Activated T-cell treated with anti-CD3 and anti-CD28 coated beads, Interleukin-2, amount 50 U/mL, for 24 hours (primary cell): Measurements from ENCODE around the gene INPP5D.

Experiments
- DNase-seq: peaks from one replicate; pipeline ENCODE4 v3.0.0-alpha.2; 2020
- H3K27ac Mint-ChIP-seq: 2 replicates; pipeline ENCODE4 v1.8.0; 2020; ENCODE audit warnings: mild to moderate bottlenecking, mixed read lengths
- H3K27me3 Mint-ChIP-seq: 2 replicates; pipeline ENCODE4 v1.8.0; 2020; ENCODE audit warnings: mixed read lengths
- H3K36me3 Mint-ChIP-seq: 2 replicates; pipeline ENCODE4 v1.8.0; 2020; ENCODE audit warnings: low read depth, mixed read lengths
- H3K4me1 Mint-ChIP-seq: 2 replicates; pipeline ENCODE4 v1.8.0; 2020; ENCODE audit warnings: low read depth, mixed read lengths
- H3K4me3 Mint-ChIP-seq: 2 replicates; pipeline ENCODE4 v1.8.0; 2020; ENCODE audit warnings: mild to moderate bottlenecking, moderate library complexity, mixed read lengths
- H3K9me3 Mint-ChIP-seq: 2 replicates; pipeline ENCODE4 v1.8.0; 2020; ENCODE audit warnings: mixed read lengths

Gene INPP5D

DNA sequence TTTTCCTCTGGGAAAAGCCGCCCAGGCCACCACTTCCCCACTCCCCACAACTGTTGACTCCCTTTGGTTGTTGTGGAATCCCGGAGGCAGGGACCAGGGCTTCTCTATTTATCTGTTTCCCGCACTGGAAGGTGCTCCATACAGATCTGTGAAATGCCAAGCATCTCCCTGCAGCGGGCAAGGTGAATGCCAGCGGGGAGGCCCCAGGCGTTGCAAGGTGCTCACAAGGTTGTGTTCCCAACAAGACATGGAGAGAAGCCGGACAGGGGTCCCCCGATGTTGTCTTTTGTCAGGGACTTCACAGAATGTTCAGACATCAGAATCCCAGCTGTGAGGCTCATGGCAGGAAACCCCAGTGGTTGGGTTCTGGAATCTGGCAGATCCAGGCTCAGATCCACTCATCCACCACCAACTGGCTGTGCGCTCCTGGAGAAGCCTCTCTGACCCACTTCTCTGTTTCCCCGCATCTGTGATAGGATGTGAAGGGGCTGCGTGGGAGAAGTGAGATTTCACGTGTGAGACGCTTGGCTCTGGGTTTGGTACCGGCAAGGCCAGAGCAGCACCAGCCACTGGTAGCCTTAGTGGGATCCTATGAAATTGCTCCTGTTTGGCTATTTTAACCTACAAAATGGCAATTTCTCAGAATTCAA is 36.3 kb upstream of the INPP5D start:
- no peaks in the 10 kb centered on the region for H3K27me3 Mint-ChIP-seq
- no peak overlapping the region for H3K27ac Mint-ChIP-seq
- no peak for DNase-seq

DNA sequence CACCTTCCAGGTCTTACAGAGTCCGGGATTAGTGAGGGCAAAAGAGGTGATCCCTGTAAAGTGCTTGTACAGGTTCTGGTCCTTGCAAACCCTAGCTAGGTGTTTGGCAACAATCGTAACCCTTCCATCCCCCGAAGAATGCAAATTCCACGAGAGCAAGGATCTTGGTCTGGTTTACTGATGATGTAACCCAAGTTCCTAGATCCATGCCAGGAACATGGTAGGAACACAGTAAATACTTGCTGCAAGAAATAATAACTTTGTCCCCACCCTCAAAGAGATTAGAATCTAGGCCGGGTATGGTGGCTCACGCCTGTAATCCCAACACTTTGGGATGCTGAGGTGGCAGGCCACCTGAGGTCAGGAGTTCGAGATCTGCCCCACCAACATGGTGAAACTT is 34.4 kb upstream of the INPP5D start:
- no peaks in the 10 kb centered on the region for H3K27me3 Mint-ChIP-seq
- no peak overlapping the region for H3K27ac Mint-ChIP-seq
- no peaks in the 10 kb centered on the region for H3K36me3 Mint-ChIP-seq

More for the DNA sequence above, 36.3 kb upstream of the INPP5D start:
- Mint-ChIP-seq H3K9me3 (no peaks in the 10 kb centered on the region), H3K36me3 (no peaks in the 10 kb centered on the region), H3K4me1 (no peaks in the 10 kb centered on the region), H3K4me3 (no peak overlapping the region)

DNA sequence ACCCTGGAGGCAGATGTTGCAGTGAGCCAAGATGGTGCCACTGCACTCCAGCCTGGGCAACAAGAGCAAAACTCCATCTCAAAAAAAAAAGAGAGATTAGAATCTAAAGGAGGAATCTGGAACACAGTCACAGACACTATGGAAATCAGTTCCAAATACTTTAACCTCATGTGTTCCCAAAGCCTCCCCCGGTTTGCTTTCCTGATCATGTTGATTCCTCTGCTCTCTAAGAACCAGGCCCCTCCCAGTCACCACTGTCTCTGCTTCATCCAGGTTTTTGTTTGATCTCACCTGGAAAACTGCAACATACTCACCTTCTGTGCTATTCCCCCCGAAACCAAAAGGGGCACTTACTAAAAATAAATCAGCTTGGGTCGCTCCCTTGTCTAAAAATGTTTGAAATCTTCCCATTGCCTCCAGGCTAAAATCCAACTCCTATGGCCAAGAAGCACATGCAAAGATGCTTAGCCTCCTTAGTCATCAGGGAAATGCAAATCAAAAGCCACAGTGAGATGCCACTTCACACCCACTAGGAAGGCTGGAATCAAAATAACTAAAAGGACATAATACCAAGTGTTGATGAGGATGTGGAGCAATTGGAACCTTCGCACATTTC is 33.8 kb upstream of the INPP5D start:
- H3K27me3 Mint-ChIP-seq, result no peaks in the 10 kb centered on the region
- no peaks in the 10 kb centered on the region for H3K9me3 Mint-ChIP-seq
- H3K36me3 Mint-ChIP-seq, result no peaks in the 10 kb centered on the region
- DNase-seq, result no peak
- no peak overlapping the region for H3K4me3 Mint-ChIP-seq
- no peaks in the 10 kb centered on the region for H3K4me1 Mint-ChIP-seq
- no peak overlapping the region for H3K27ac Mint-ChIP-seq

More for the DNA sequence above, 34.4 kb upstream of the INPP5D start:
- no peaks in the 10 kb centered on the region for H3K4me1 Mint-ChIP-seq
- no peak for DNase-seq
- no peak overlapping the region for H3K4me3 Mint-ChIP-seq
- no peaks in the 10 kb centered on the region for H3K9me3 Mint-ChIP-seq

DNA sequence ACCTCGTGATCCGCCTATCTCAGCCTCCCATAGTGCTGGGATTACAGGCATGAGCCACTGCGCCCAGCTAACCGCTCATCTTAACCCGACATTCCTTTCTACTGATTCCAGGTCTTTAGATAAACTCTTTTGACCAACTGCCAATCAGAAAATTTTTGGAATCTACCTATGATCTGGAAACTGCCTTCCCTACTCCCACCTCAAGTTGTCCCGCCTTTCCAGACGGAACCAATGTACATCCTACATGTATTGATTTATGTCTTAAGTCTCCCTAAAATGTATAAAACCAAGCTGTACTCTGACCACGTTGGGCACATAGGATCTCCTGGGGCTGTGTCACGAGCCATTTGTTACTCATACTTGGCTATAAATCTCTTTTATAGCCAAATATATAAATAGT is 30.8 kb upstream of the INPP5D start:
- no peaks in the 10 kb centered on the region for H3K27me3 Mint-ChIP-seq
- peaks cover 8% of the 10 kb centered on the region for H3K4me1 Mint-ChIP-seq
- no peak for DNase-seq
- H3K27ac Mint-ChIP-seq, result no peak overlapping the region
- no peaks in the 10 kb centered on the region for H3K36me3 Mint-ChIP-seq
- H3K4me3 Mint-ChIP-seq, result no peak overlapping the region
- no peaks in the 10 kb centered on the region for H3K9me3 Mint-ChIP-seq

DNA sequence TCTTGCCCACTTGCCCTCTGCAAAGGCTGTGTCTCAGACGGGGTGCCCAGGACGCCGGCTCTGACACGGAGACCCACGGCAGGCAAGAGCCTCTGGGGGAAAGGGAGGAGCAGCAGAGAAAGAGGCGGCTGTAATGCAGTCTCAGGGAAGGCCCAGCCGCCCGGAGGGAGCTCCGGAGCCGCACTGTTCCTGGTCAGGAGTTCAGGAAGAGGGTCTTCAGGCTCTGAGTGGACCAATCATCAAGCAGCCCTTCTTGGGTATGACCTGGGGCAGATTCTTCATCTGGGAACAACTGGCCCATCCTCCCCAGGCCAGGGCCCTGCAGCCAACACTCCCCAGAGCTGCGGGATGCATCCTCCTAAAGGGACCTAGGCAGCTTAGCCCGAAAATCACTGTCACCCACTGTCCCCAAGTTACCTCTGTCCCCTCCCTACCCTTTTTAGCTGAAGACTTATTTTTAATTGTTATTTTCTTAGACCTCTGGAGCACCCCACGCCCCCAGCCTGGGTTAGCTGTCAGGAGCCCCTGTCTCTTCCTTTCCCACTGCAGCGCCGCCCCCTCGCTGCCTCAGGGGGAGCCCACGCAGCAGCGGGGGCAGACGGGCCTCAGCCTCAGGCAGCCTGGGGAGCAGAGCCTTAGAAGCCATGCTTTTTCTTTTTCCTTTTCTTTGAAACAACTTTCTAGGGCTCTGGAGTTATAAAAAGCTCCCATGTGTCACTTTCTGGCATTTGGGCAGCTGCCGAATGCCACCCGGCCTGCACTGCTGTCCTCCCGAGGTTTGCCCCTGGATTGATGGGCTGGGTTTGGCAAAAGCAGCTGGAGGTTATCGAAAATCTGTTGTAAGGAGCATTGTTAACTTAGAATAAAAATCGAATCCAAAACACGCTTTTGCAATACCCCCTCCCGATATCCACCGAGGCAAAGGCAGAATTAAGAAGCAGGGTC is 28.3 kb upstream of the INPP5D start:
- H3K27me3 Mint-ChIP-seq, result no peaks in the 10 kb centered on the region
- H3K4me1 Mint-ChIP-seq, result peaks cover 8% of the 10 kb centered on the region
- H3K4me3 Mint-ChIP-seq, result no peak overlapping the region
- DNase-seq, result no peak
- no peak overlapping the region for H3K27ac Mint-ChIP-seq
- no peaks in the 10 kb centered on the region for H3K9me3 Mint-ChIP-seq
- no peaks in the 10 kb centered on the region for H3K36me3 Mint-ChIP-seq

DNA sequence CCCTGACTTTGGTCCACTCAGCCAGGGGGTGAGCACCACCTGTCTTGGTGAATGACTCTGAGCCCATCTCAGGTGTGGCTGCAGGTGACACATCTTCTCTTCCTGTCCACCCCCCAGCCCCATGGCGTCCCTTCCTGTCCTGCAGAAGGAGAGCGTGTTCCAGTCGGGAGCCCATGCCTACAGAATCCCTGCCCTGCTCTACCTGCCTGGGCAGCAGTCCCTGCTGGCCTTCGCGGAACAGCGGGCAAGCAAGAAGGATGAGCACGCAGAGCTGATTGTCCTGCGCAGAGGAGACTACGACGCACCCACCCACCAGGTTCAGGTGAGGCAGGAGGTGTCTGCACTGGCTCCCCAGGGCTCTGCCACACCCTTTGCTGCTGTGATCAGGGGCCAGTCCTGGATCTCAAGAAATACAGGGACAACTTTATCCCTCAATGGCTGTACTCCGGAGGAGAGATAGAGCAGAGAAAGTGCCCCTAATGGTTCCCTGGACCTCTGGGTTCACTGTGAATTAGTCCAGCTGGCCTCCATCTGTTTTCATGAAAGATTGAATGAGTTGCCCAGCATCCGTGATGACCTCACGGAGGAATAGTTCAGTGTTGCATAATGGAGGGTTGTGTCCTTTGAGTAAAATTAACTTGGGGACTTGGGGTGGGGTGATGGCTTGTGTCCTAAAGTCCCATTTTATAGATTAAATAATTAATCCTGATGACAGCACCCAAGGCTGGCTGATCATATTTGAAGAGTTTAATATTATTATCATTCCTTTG is 27.4 kb upstream of the INPP5D start, which contains the start of gene NEU2:
TSS of gene NEU2 (plus strand) at position 122 of the 770 bp plus-strand sequence. CDS start at position 122, 0 bp downstream.
- Mint-ChIP-seq H3K36me3 (no peaks in the 10 kb centered on the region), H3K4me1 (peaks cover 8% of the 10 kb centered on the region), H3K9me3 (no peaks in the 10 kb centered on the region), H3K27me3 (no peaks in the 10 kb centered on the region), H3K27ac (no peak within 1 kb of the TSS), H3K4me3 (no peak within 1 kb of the TSS)
- peak; percentile 12 for DNase-seq

DNA sequence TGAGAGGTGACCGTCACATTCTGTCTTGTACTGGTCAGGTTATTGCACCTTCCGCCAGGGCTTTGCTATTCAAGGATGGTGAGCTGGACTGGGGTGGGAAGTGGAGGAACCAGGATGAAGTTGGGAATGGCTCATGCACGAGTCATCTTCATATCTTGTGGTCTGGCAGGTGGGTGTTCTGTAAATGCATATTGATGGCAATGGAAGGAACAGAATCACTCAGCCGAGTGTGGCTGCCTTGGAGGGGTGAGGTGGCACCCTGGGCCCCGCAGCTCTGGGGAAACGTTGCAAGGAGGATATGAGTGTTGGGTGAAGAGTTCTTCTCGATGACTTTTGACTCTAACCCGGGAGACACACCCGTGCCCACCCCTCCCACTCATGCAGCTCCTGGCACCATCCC is 26.5 kb upstream of the INPP5D start:
- H3K27ac Mint-ChIP-seq, result no peak overlapping the region
- H3K9me3 Mint-ChIP-seq, result no peaks in the 10 kb centered on the region
- no peak for DNase-seq
- no peaks in the 10 kb centered on the region for H3K27me3 Mint-ChIP-seq
- H3K4me1 Mint-ChIP-seq, result peaks cover 8% of the 10 kb centered on the region
- H3K36me3 Mint-ChIP-seq, result no peaks in the 10 kb centered on the region
- no peak overlapping the region for H3K4me3 Mint-ChIP-seq

DNA sequence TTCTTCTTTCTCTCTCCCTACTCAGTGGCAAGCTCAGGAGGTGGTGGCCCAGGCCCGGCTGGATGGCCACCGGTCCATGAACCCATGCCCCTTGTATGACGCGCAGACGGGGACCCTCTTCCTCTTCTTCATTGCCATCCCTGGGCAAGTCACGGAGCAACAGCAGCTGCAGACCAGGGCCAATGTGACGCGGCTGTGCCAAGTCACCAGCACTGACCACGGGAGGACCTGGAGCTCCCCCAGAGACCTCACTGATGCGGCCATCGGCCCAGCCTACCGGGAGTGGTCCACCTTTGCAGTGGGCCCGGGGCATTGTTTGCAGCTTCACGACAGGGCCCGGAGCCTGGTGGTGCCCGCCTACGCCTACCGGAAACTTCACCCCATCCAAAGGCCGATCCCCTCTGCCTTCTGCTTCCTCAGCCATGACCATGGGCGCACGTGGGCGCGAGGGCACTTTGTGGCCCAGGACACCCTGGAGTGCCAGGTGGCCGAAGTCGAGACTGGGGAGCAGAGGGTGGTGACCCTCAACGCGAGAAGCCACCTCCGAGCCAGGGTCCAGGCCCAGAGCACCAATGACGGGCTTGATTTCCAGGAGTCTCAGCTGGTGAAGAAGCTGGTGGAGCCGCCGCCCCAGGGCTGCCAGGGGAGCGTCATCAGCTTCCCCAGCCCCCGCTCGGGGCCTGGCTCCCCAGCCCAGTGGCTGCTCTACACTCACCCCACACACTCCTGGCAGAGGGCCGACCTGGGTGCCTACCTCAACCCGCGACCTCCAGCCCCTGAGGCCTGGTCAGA is 25.9 kb upstream of the INPP5D start:
- H3K36me3 Mint-ChIP-seq, result no peaks in the 10 kb centered on the region
- no peak overlapping the region for H3K4me3 Mint-ChIP-seq
- H3K27me3 Mint-ChIP-seq, result no peaks in the 10 kb centered on the region
- H3K9me3 Mint-ChIP-seq, result no peaks in the 10 kb centered on the region
- H3K4me1 Mint-ChIP-seq, result peaks cover 8% of the 10 kb centered on the region
- no peak for DNase-seq
- H3K27ac Mint-ChIP-seq, result no peak overlapping the region

DNA sequence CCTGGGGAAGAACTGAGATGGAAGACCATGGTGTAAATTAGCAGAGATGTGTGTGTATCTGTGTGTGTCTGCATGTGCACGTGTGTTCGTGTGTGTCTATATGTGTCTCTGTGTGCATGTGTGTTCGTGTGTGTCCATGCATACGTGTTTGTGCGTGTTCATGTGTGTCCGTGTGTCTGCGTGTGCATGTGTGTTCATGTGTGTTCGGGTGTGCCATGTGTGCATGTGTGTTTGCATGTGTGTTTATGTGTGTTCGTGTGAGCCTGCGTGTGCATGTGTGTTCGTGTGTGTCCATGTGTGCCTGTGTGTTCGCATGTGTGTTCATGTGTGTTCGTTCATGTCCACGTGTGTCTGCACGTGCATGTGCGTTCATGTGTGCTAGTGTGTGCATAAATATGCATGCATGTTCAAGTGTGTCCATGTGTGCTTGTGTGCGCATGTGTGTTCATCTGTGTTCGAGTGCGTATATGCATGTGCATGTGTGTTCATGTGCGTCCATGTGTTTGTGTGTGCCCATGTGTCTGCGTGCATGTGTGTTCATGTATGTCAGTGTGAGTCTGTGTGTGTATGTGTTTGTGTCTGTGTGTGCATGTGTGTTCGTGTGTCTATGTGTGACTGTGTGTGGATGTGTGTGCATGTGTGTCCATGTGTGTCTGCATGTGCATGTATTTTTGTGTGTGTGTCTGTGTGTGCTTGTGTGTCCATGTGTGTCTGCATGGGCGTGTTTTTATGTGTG is 24.5 kb upstream of the INPP5D start:
- no peak overlapping the region for H3K27ac Mint-ChIP-seq
- no peaks in the 10 kb centered on the region for H3K9me3 Mint-ChIP-seq
- DNase-seq, result no peak
- H3K36me3 Mint-ChIP-seq, result no peaks in the 10 kb centered on the region
- H3K4me3 Mint-ChIP-seq, result no peak overlapping the region
- H3K4me1 Mint-ChIP-seq, result peaks cover 8% of the 10 kb centered on the region
- H3K27me3 Mint-ChIP-seq, result no peaks in the 10 kb centered on the region

DNA sequence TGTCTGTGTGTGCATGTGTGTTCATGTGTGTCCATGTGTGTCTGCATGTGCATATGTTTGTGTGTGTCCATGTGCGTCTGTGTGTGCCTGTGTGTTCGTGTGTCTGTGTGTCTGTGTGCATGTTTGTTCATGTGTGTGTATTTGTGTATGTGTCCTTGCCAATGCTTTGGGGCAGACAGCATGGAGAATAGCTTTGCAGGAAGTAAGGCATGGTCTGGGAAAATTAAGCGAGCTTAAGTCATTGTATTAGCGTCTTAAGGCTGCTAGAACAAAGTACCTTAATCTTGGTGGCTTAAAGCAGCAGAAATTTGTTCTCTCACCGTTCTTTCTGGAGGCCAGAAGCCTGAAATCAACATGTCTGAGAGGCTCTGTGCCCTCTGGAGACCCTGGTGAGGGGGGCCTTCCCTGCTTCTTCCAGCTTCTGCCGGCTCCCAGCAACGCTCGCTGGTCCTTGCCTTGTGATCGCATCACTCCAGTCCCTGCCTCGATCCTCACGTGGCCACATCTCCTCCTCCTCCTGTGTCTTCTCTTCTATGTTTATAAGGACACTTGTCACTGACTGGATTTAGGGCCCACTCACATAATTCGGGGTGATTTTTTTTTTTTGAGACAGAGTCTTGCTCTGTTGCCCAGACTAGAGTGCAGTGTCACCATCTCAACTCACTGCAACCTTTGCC is 23.8 kb upstream of the INPP5D start:
- no peak for DNase-seq
- Mint-ChIP-seq H3K27ac (no peak overlapping the region), H3K4me1 (peaks cover 8% of the 10 kb centered on the region), H3K9me3 (no peaks in the 10 kb centered on the region), H3K4me3 (no peak overlapping the region), H3K36me3 (no peaks in the 10 kb centered on the region), H3K27me3 (no peaks in the 10 kb centered on the region)

DNA sequence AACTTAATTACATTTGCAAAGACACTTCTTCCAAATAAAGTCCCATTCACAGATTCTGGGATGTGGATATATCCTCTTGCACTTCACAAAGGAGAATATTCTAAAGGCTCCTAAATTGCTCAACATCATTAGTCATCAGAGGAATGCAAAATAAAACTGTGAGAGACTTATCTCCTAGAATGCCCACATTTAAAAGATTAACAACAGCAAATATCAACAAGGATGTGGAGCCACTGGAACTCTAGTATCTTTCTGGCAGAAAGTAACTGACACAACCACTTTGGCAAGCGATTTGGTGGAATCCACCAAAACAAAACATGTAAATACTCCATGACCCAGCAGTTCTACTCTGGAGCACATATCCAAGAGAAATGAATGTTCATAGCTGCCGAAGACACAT is 23.1 kb upstream of the INPP5D start:
- no peaks in the 10 kb centered on the region for H3K36me3 Mint-ChIP-seq
- peaks cover 8% of the 10 kb centered on the region for H3K4me1 Mint-ChIP-seq
- H3K27ac Mint-ChIP-seq, result no peak overlapping the region
- no peaks in the 10 kb centered on the region for H3K9me3 Mint-ChIP-seq
- no peaks in the 10 kb centered on the region for H3K27me3 Mint-ChIP-seq
- no peak overlapping the region for H3K4me3 Mint-ChIP-seq
- no peak for DNase-seq

DNA sequence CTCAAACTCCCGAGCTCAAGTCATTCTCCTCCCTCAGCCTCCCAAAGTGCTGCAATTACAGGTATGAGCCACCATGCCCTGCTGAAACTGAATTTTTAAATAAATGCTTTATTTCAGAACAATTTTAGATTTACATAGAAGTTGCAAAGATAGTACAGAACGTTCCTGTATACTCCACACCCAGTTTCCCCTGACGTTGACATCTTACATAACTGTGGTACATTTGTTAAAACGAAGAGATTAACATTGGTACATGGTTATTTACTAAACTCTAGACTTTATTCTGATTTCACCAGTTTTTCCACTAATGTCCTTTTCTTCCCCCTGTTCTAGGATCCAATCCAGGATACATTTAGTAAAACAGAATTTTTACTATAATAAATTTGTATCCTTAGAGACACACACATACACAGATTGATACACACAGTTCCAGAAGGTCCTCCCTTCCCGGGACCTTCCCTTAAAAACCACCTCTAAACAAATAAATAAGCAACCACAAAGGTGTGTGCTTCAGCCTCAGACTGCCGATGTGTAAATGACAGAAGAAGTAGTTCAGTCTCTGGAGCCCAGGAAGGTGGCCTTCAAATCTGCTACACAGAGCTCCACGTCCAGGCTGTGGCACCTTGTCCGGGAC is 20.8 kb upstream of the INPP5D start:
- no peaks in the 10 kb centered on the region for H3K4me1 Mint-ChIP-seq
- no peaks in the 10 kb centered on the region for H3K27me3 Mint-ChIP-seq
- no peak overlapping the region for H3K4me3 Mint-ChIP-seq
- H3K36me3 Mint-ChIP-seq, result no peaks in the 10 kb centered on the region
- no peaks in the 10 kb centered on the region for H3K9me3 Mint-ChIP-seq
- H3K27ac Mint-ChIP-seq, result no peak overlapping the region
- no peak for DNase-seq
